ENCODE data around the gene SARS2. TPM values are rescaled to one million over a fixed set of nuclear protein-coding genes. Genes with fewer than 3 reads are reported as not detected.
A peak's percentile ranks its signal among the peaks of the same experiment; 100 is the strongest.
"Not testable (repeated sequence)": the region's sequence is repeated elsewhere in the genome, so short reads cannot be mapped to it uniquely, and the experiment has no call there.

The SARS2 gene
- total and polyA plus RNA-seq, 7 donors = 13.3 to 19.8 (median 17.0) TPM

DNA sequence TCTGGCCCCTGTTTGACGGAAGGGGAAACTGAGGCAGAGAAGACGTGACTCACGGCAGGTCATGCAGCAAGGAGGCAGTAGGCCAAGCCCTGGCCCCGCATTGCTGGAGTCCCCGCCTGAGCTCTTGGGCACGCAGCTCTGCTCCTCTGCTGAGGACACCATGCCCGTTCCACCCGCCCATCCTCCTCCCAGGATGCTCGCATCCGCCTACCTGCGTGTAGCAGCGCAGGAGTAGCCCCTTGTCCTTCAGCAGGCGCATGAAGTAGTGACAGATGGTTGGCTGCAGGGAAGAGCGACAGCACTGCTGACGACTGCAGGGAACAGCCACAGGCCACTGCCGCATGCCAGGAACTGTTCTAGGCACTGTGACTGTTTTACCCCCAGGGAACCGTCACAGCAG, 41.7 kb downstream of the SARS2 start:
- Histone ChIP-seq H3K27ac (no peak overlapping the region), H3K9me3 (no peaks in the 10 kb centered on the region), H3K36me3 (ENCODE audit: insufficient read depth in 1 of 2, low read depth in 1 of 2) (peaks cover 0 to 59% of the 10 kb centered on the region in 2 donors), H3K27me3 (ENCODE audit: insufficient read depth in 3 of 3, low read length in 2 of 3) (no peaks in the 10 kb centered on the region), H3K4me3 (no peak overlapping the region), H3K4me1 (peaks cover 41% of the 10 kb centered on the region)
- WGBS, 3 donors = 56 to 77% (median 65%) methylated on average over 17 of the region's 17 CpGs
- TF ChIP-seq, protein P1, sequence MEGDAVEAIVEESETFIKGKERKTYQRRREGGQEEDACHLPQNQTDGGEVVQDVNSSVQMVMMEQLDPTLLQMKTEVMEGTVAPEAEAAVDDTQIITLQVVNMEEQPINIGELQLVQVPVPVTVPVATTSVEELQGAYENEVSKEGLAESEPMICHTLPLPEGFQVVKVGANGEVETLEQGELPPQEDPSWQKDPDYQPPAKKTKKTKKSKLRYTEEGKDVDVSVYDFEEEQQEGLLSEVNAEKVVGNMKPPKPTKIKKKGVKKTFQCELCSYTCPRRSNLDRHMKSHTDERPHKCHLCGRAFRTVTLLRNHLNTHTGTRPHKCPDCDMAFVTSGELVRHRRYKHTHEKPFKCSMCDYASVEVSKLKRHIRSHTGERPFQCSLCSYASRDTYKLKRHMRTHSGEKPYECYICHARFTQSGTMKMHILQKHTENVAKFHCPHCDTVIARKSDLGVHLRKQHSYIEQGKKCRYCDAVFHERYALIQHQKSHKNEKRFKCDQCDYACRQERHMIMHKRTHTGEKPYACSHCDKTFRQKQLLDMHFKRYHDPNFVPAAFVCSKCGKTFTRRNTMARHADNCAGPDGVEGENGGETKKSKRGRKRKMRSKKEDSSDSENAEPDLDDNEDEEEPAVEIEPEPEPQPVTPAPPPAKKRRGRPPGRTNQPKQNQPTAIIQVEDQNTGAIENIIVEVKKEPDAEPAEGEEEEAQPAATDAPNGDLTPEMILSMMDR (IDR thresholded peaks at IDR 0.05) = no peak
- DNase-seq (no peak), ATAC-seq (peak in 1 of 4 donors; percentile 5)
- intact Hi-C loops (cut with DNase I) = no loop called here

DNA sequence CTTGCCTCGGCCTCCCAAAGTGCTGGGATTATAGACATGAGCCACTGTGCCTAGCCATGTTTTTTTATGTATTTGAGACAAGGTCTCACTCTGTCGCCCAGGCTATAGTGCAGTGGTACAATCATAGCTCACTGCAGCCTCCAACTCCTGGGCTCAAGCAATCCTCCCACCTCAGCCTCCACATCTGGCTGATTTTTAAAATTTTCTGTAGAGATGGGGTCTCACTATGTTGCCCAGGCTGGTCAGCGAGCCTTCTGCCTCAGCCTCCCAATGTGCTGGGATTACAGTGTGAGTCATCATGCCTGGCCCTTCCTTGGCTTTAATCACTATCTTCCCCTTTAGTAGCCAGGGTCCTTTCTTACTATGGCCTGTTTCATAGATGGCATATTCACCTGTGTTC, 45.9 kb downstream of the SARS2 start:
- intact Hi-C loops (cut with DNase I); ATAC-seq; H3K9me3 ChIP-seq; H3K27me3 ChIP-seq (ENCODE audit: insufficient read depth in 3 of 3, low read length in 2 of 3); DNase-seq; H3K4me3 ChIP-seq: not testable (repeated sequence)
- Histone ChIP-seq H3K27ac (peak overlapping the region; percentile 73), H3K36me3 (ENCODE audit: insufficient read depth in 1 of 2, low read depth in 1 of 2) (peaks cover 0 to 70% of the 10 kb centered on the region in 2 donors), H3K4me1 (peaks cover 10% of the 10 kb centered on the region)
- WGBS, 3 donors = 90 to 96% (median 94%) methylated on average over 3 of the region's 3 CpGs

DNA sequence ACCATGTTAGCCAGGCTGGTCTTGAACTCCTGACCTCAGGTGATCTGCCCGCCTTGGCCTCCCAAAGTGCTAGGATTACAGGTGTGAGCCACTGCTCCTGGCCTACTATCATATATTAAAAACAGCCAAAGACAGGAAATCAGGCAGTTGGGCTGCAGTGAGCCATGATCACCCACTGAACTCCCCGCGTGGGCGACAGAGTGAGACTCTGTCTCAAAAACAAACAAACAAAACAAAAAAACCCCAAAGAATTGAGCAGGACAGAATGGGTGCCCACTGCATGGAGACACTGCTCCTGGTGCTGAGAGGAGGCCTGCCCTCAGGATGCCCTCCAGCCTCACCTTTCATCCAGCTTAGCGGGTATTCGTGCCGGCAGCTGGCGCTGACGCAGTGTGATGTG, 47.3 kb downstream of the SARS2 start:
- Histone ChIP-seq H3K4me1 (peaks cover 10% of the 10 kb centered on the region), H3K27ac (no peak overlapping the region), H3K27me3 (ENCODE audit: insufficient read depth in 3 of 3, low read length in 2 of 3) (no peaks in the 10 kb centered on the region), H3K9me3 (no peaks in the 10 kb centered on the region), H3K4me3 (no peak overlapping the region), H3K36me3 (ENCODE audit: insufficient read depth in 1 of 2, low read depth in 1 of 2) (peaks cover 0 to 68% of the 10 kb centered on the region in 2 donors)
- TF ChIP-seq, protein P1 (IDR thresholded peaks at IDR 0.05) = no peak
- WGBS, 3 donors = 91 to 95% (median 91%) methylated on average over 9 of the region's 9 CpGs
- DNase-seq (no peak), ATAC-seq (no peak)
- intact Hi-C loops (cut with DNase I) = no loop called here

DNA sequence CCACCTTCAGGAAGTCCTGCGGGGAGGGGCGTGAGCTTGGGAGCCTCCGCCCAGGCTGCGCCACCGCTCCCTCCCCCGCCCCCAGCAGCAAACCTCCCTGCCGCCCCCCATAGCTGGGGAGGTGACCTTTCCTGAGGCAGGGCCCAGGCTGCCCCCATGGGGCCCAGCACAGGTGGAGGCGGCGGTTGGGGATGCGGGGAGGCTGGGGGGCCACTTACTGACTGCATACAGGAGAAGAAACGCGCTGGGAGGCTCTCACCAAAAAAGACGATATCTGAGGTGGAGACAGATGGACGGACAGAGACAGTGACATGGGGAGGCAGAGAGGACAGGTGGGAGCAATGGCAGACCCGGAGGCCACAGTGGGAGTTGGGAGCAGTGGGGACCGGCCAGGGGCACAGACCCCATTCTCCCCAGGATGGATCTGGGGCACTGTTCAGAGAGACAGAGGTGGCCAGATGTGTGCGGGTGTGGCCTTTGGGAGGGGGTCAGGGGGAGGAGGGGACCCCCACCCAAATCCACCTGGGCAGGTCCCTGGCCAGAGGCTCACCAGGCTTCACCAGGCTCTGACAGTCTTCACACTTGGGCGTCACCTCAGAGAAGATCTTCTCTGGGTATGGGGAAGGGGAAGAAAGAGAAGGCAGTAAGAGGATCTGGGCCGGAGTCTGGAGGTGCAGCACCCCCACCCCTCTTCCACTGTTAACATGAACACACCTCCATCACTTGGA, 49.5 kb downstream of the SARS2 start:
- peaks cover 6% of the 10 kb centered on the region for H3K4me1 ChIP-seq
- no peaks in the 10 kb centered on the region for H3K27me3 ChIP-seq (ENCODE audit: insufficient read depth in 3 of 3, low read length in 2 of 3)
- no peak overlapping the region for H3K27ac ChIP-seq
- TF ChIP-seq, protein P1 (IDR thresholded peaks at IDR 0.05) = no peak
- no peaks in the 10 kb centered on the region for H3K9me3 ChIP-seq
- peaks cover 0 to 52% of the 10 kb centered on the region in 2 donors for H3K36me3 ChIP-seq (ENCODE audit: insufficient read depth in 1 of 2, low read depth in 1 of 2)
- intact Hi-C loops (cut with DNase I) = no loop called here
- DNase-seq = peak in 1 of 2 donors; percentile 44
- H3K4me3 ChIP-seq = no peak overlapping the region
- ATAC-seq = no peak
- WGBS, 3 donors = 93 to 94% (median 93%) methylated on average over 19 of the region's 19 CpGs

DNA sequence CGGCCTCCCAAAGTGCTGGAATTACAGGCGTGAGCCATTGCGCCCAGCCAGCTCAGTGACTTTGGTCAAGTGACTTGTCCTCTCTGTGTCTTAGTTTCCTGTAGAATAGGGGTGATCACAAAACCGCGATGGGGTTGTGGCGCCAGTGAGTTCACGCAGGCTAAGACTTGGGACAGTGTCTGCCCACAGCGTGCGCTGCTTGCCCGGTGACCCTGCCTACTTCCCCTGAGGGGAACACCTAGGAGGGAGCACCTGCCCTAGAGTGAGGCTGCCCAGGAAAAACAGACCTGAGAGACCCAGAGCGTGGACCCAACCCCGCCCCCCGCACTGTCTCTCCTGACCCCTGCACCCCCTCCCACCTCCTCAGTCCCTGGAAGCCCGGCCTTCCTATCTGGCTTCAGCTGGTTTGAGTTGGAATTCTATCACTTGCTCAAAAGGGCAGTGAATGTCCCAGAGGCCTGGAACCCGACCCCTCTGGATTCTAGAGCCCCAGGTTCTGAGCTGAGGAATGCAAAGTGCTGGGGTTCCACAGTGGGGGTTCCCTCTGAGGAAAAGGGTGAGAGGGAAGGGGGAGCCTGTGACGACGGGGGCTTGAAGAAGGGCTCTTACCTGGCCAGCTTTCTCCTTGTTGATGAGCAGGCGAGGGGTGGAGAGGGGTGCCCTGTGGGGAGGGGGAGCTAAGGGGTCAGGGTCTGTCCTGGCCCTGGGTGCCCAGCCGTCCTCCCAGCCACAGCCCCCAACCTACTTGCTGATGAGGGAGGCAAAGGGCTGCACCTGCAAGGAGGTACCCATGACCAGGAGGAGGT, 50.3 kb downstream of the SARS2 start:
- DNase-seq = peak in 1 of 2 donors; percentile 23
- intact Hi-C loops (cut with DNase I) = no loop called here
- Histone ChIP-seq H3K27me3 (ENCODE audit: insufficient read depth in 3 of 3, low read length in 2 of 3) (no peaks in the 10 kb centered on the region), H3K27ac (no peak overlapping the region), H3K4me1 (no peaks in the 10 kb centered on the region), H3K4me3 (no peak overlapping the region), H3K9me3 (no peaks in the 10 kb centered on the region), H3K36me3 (ENCODE audit: insufficient read depth in 1 of 2, low read depth in 1 of 2) (peaks cover 0 to 52% of the 10 kb centered on the region in 2 donors)
- ATAC-seq = no peak
- 91 to 94% (median 92%) methylated on average over 19 of the region's 19 CpGs for WGBS, 3 donors
- TF ChIP-seq, protein P1 (IDR thresholded peaks at IDR 0.05) = no peak

All from psoas muscle (tissue), 8 donors.